ENCODE measurements around the gene PMPCB. TPM values are rescaled to one million over a fixed set of nuclear protein-coding genes. Genes with fewer than 3 reads are reported as not detected.

Gene PMPCB
- total RNA-seq, 2 experiments from 2014 or later, result 80.5 to 89.3 TPM

Other genes starting within 250 kb of the PMPCB start
- 1 to 10 TPM in 1 of 2 experiments, under 1 TPM in 1; 0.96 to 1.4 TPM for gene FBXL13, start 222.6 kb upstream of the PMPCB start, total RNA-seq
- gene ARMC10, start 222.3 kb upstream of the PMPCB start, total RNA-seq, result 10 to 100 TPM; 37.6 to 44.0 TPM
- gene NAPEPLD, start 148.3 kb upstream of the PMPCB start, total RNA-seq, result 1 to 10 TPM; 5.1 to 6.3 TPM
- 10 to 100 TPM; 45.8 to 48.9 TPM for gene DNAJC2, start 47.3 kb downstream of the PMPCB start, total RNA-seq
- gene PSMC2, start 50.2 kb downstream of the PMPCB start, total RNA-seq, result 100 to 1,000 TPM; 132 to 137 TPM
- not detected for gene SLC26A5, start 148.8 kb downstream of the PMPCB start, total RNA-seq